Panc1 (cell line): Measurements from ENCODE around the gene MSANTD1. TPM values are rescaled to one million over a fixed set of nuclear protein-coding genes. Genes with fewer than 3 reads are reported as not detected.
"Not testable (repeated sequence)": the region's sequence is repeated elsewhere in the genome, so short reads cannot be mapped to it uniquely, and the experiment has no call there.

Experiments
- ATAC-seq: fragments of 200-7000 bp; cut with Tn5 transposase; 2 replicates; pipeline ENCODE4 v1.9.1; 2020; ENCODE audit warnings: mild to moderate bottlenecking, moderate library complexity
- BruUV-seq: library from RNA; stranded (reverse); fragments of 400-500 nt; replicated peaks from 2 replicates; lab custom pipeline; 2021; lab: Mats Ljungman, UMichigan
- CTCF ChIA-PET: fragments of 300-600 bp; sonication (Branson Sonifier 250); formaldehyde crosslinking; loops from one replicate; lab custom pipeline; 2022; ENCODE audit warnings: antibody characterized with exemption; lab: Charles Lee
- POLR2A ChIA-PET: fragments of 300-600 bp; sonication (Branson Sonifier 250); formaldehyde crosslinking; loops from one replicate; lab custom pipeline; 2022; ENCODE audit warnings: antibody characterized with exemption; lab: Charles Lee
- DNase-seq: peaks from one replicate; pipeline ENCODE4 v3.0.0-alpha.2; 2010; ENCODE audit warnings: low read depth, low spot score
- H3K27ac ChIP-seq: 2 replicates; pipeline ENCODE4 v1.5.1; 2011; ENCODE audit warnings: mild to moderate bottlenecking, low read length, inconsistent platforms
- H3K27me3 ChIP-seq: fragments of 200-500 bp; sonication (Bioruptor generic); 2 replicates; pipeline ENCODE4 v1.6.0; 2014; ENCODE audit warnings: low read length, inconsistent platforms; ENCODE audit not compliant: control insufficient read depth, insufficient read depth
- H3K36me3 ChIP-seq: fragments of 200-500 bp; sonication (Bioruptor generic); 2 replicates; pipeline ENCODE4 v1.5.1; 2014; ENCODE audit warnings: inconsistent platforms, mild to moderate bottlenecking, low read length, moderate library complexity; ENCODE audit not compliant: control insufficient read depth, insufficient read depth
- H3K4me1 ChIP-seq: 2 replicates; pipeline ENCODE4 v1.5.1; 2011; ENCODE audit warnings: inconsistent platforms, mild to moderate bottlenecking, low read length, moderate library complexity; ENCODE audit not compliant: control insufficient read depth, insufficient read depth
- H3K4me3 ChIP-seq, 2 experiments: 2 replicates each; pipeline ENCODE4 v1.5.1; 2011 to 2012; ENCODE audit warnings: low read depth in 2 of 2, low read length in 2 of 2, mild to moderate bottlenecking in 2 of 2, inconsistent platforms in 1 of 2, moderate library complexity in 1 of 2
- H3K9me3 ChIP-seq: fragments of 200-500 bp; sonication (Bioruptor generic); 2 replicates; pipeline ENCODE4 v1.5.1; 2014; ENCODE audit warnings: low read depth, mild to moderate bottlenecking, inconsistent platforms, low read length, moderate library complexity; ENCODE audit not compliant: control insufficient read depth, insufficient read depth
- CTCF ChIP-seq: fragments of 450-650 bp; IDR thresholded peaks from 2 replicates; pipeline ENCODE4 v1.5.1; 2017; ENCODE audit warnings: mild to moderate bottlenecking
- POLR2AphosphoS5 ChIP-seq: IDR thresholded peaks from 2 replicates; pipeline ENCODE4 v1.6.1; 2012; ENCODE audit warnings: mild to moderate bottlenecking, low read depth, low read length, moderate library complexity
- REST ChIP-seq, 2 experiments: IDR thresholded peaks; 2 replicates each; pipeline ENCODE4 v1.6.1; 2011 to 2012; ENCODE audit warnings: low read depth in 2 of 2, control low read depth in 1 of 2, low read length in 1 of 2, mild to moderate bottlenecking in 1 of 2, moderate library complexity in 1 of 2; ENCODE audit not compliant: insufficient read depth in 1 of 2
- SIN3A ChIP-seq: IDR thresholded peaks from 2 replicates; pipeline ENCODE4 v1.6.1; 2012; ENCODE audit warnings: low read depth, mild to moderate bottlenecking, low read length, moderate library complexity, borderline replicate concordance; ENCODE audit not compliant: insufficient read depth
- TCF7L2 ChIP-seq: IDR thresholded peaks from 2 replicates; pipeline ENCODE4 v1.6.1; 2011; ENCODE audit warnings: mild to moderate bottlenecking, low read depth, low read length, inconsistent platforms
- in situ Hi-C: cut with HindIII; loops from 2 replicates; pipeline ENCODE4 v1.10.0; 2016; ENCODE audit warnings: low sequenced_read_pairs, low pct_unique_long_range_greater_than_20kb
- intact Hi-C: fragments of 100-400 bp; cut with micrococcal nuclease; formaldehyde crosslinking; loops from one replicate; pipeline ENCODE4 v1.10.0; 2022; ENCODE audit not compliant: unreplicated experiment
- total RNA-seq: library from RNA; stranded (reverse); gene quantifications from one replicate; pipeline ENCODE4 v1.2.1, GENCODE V29; 2021; ENCODE audit not compliant: unreplicated experiment

MSANTD1 gene
- total RNA-seq, 1 experiment from 2014 or later, result 0.57 TPM

GRCh38 chr4:3299122-3299975 lies 50.4 kb downstream of the MSANTD1 start:
- peaks cover 2% of the 10 kb centered on the region; the same call in 1 of the 2 replicates for H3K4me1 ChIP-seq
- H3K4me3 ChIP-seq, result no peak overlapping the region
- H3K27ac ChIP-seq, result no peak overlapping the region
- in situ Hi-C loops, result no loop called here
- DNase-seq (no peak), ATAC-seq (no peak)
- ChIA-PET POLR2A (no interaction called here), CTCF (no interaction called here)
- BruUV-seq, result no TSS peak
- H3K36me3 ChIP-seq, result no peaks in the 10 kb centered on the region
- no peaks in the 10 kb centered on the region for H3K27me3 ChIP-seq
- no peaks in the 10 kb centered on the region for H3K9me3 ChIP-seq
- intact Hi-C loops, result no loop called here
- no peak for TF ChIP-seq SIN3A
- TF ChIP-seq CTCF, result no peak
- TF ChIP-seq REST (IDR thresholded peaks at IDR 0.05; ENCODE audit: insufficient read depth in 1 of 2, low read depth in 2 of 2, low read length in 1 of 2), result no peak
- no peak for TF ChIP-seq POLR2AphosphoS5
- TF ChIP-seq TCF7L2, result no peak

GRCh38 chr4:3299976-3300671 lies 51.2 kb downstream of the MSANTD1 start:
- CTCF ChIA-PET, result no interaction called here
- Histone ChIP-seq H3K9me3 (no peaks in the 10 kb centered on the region), H3K4me3 (no peak overlapping the region), H3K36me3 (no peaks in the 10 kb centered on the region), H3K27ac (no peak overlapping the region), H3K27me3 (no peaks in the 10 kb centered on the region), H3K4me1 (peaks cover 2% of the 10 kb centered on the region; the same call in 1 of the 2 replicates)
- TF ChIP-seq SIN3A (no peak), REST (IDR thresholded peaks at IDR 0.05; ENCODE audit: insufficient read depth in 1 of 2, low read depth in 2 of 2, low read length in 1 of 2) (no peak), CTCF (no peak), POLR2AphosphoS5 (no peak), TCF7L2 (no peak)
- in situ Hi-C loops (no loop called here), intact Hi-C loops (no loop called here)
- ATAC-seq (no peak), DNase-seq (no peak)
- POLR2A ChIA-PET, result no interaction called here
- BruUV-seq, result no TSS peak

GRCh38 chr4:3300882-3301281 lies 51.9 kb downstream of the MSANTD1 start:
- DNase-seq, H3K4me3 ChIP-seq, POLR2A ChIA-PET, intact Hi-C loops, in situ Hi-C loops, H3K9me3 ChIP-seq, H3K27ac ChIP-seq, H3K4me1 ChIP-seq, BruUV-seq, ATAC-seq, H3K27me3 ChIP-seq, H3K36me3 ChIP-seq, CTCF ChIA-PET: not testable (repeated sequence)
